ENCODE results near the gene GRIN2A. TPM values are rescaled to one million over a fixed set of nuclear protein-coding genes. Genes with fewer than 3 reads are reported as not detected.

Gene GRIN2A
- total and polyA plus RNA-seq, 2 of the 8 experiments (the other 6 are each of a cell fraction or from before 2014, with no cell fraction given), result 0.18 to 1.8 TPM

GRCh38 chr16:9813665-9814064 lies 368.6 kb downstream of the GRIN2A start:
- Histone ChIP-seq H3K9ac (replicated peaks in 1 of 4; ENCODE audit: extremely low read depth in 1 of 4, low read depth in 3 of 4, low read length in 3 of 4) (no peak overlapping the region), H3K4ac (replicated peaks; ENCODE audit: insufficient read length, low read depth, low read length) (no peak overlapping the region), H3K56ac (replicated peaks; ENCODE audit: insufficient read length, low read depth, low read length) (no peak overlapping the region), H3K4me1 (replicated peaks in 1 of 4; ENCODE audit: control insufficient read depth in 3 of 4, insufficient read depth in 4 of 4, low read length in 3 of 4) (peaks cover 10 to 19% (median 15%) of the 10 kb centered on the region in 4 experiments), H3K79me2 (ENCODE audit: control insufficient read depth in 1 of 2, insufficient read depth in 2 of 2, low read length in 2 of 2) (no peaks in the 10 kb centered on the region), H2BK5ac (ENCODE audit: low read depth, low read length) (no peak overlapping the region), H3K27ac (ENCODE audit: low read depth, low read length) (no peak overlapping the region), H3K23me2 (ENCODE audit: low read depth, low read length) (no peaks in the 10 kb centered on the region), H2BK20ac (ENCODE audit: low read length) (no peak overlapping the region), H2AK5ac (ENCODE audit: low read depth, low read length) (no peak overlapping the region), H2BK15ac (ENCODE audit: low read length) (no peak overlapping the region), H3K36me3 (ENCODE audit: control insufficient read depth in 2 of 4, insufficient read depth in 4 of 4, low read length in 3 of 4) (peaks cover 0 to 13% (median 2%) of the 10 kb centered on the region in 4 experiments; a peak in 1 of 8 replicates), H3K79me1 (ENCODE audit: low read depth, low read length) (no peaks in the 10 kb centered on the region), H4K5ac (ENCODE audit: insufficient read length, low read depth, low read length) (no peak overlapping the region), H4K91ac (replicated peaks; ENCODE audit: insufficient read length, low read length) (no peak overlapping the region), H2BK12ac (ENCODE audit: low read depth, low read length) (no peak overlapping the region), H2BK120ac (replicated peaks; ENCODE audit: low read depth, low read length) (no peak overlapping the region), H3K23ac (ENCODE audit: insufficient read length) (no peak overlapping the region), H3K4me3 (ENCODE audit: extremely low read depth in 1 of 4, insufficient read depth in 2 of 4, low read depth in 3 of 4, low read length in 4 of 4) (no peak overlapping the region), H3K18ac (ENCODE audit: extremely low read depth, low read length) (no peak overlapping the region), H3K4me2 (ENCODE audit: insufficient read depth in 1 of 2, low read depth in 2 of 2, low read length in 2 of 2) (no peak overlapping the region), H4K20me1 (replicated peaks in 1 of 2; ENCODE audit: control insufficient read depth in 1 of 2, insufficient read depth in 2 of 2, low read length in 2 of 2) (no peaks in the 10 kb centered on the region), H3K9me3 (ENCODE audit: insufficient read depth in 2 of 2, low read depth in 1 of 2, low read length in 1 of 2) (no peaks in the 10 kb centered on the region), H3K14ac (ENCODE audit: insufficient read length) (no peak overlapping the region), H3K27me3 (replicated peaks in 1 of 4; ENCODE audit: control insufficient read depth in 3 of 4, extremely low read depth in 1 of 4, insufficient read depth in 3 of 4, low read length in 3 of 4) (no peaks in the 10 kb centered on the region), H4K8ac (ENCODE audit: extremely low read depth, insufficient read depth, low read length) (no peak overlapping the region), H2AFZ (ENCODE audit: low read length) (no peak overlapping the region)
- DNase-seq (ENCODE audit: low read depth in 1 of 2, low spot score in 2 of 2) (no peak), FAIRE-seq (no peak)
- POLR2A ChIA-PET (ENCODE audit: partially characterized antibody), result interaction anchor here (0.7 to 1.2 kb wide), 2 partner anchors 34 to 37 kb away, joined by 3 read pairs; no protein-coding TSS in a partner anchor
- CTCF ChIA-PET (ENCODE audit: partially characterized antibody), result interaction anchor here (0.6 to 1.4 kb wide), 5 partner anchors 9 to 796 kb away, joined by 3 to 4 read pairs (median 3); no protein-coding TSS in a partner anchor
- WGBS, 2 experiments (ENCODE audit: extremely low coverage in 1 of 2, insufficient coverage in 1 of 2, insufficient read length in 1 of 2, insufficient replicate concordance in 2 of 2, low coverage in 1 of 2, low lambda C conversion rate in 2 of 2, missing lambda C conversion rate in 1 of 2), result 89% methylated on average over 4 of the region's 4 CpGs; no CpG with 5 or more reads in 1 of the 2 experiments
- TF ChIP-seq CREB1 (IDR thresholded peaks at IDR 0.05), result no peak
- TF ChIP-seq CTBP2 (IDR thresholded peaks at IDR 0.05; ENCODE audit: borderline replicate concordance, insufficient read depth, insufficient read length, low read length), result no peak
- no peak for TF ChIP-seq KDM4A (IDR thresholded peaks at IDR 0.05; ENCODE audit: low read depth, low read length, severe bottlenecking)
- TF ChIP-seq, protein P1, sequence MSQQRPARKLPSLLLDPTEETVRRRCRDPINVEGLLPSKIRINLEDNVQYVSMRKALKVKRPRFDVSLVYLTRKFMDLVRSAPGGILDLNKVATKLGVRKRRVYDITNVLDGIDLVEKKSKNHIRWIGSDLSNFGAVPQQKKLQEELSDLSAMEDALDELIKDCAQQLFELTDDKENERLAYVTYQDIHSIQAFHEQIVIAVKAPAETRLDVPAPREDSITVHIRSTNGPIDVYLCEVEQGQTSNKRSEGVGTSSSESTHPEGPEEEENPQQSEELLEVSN (IDR thresholded peaks at IDR 0.05), result no peak
- no peak for TF ChIP-seq RXRA (IDR thresholded peaks at IDR 0.05; ENCODE audit: insufficient read depth, low read depth, low read length)
- TF ChIP-seq CBX8 (IDR thresholded peaks at IDR 0.05; ENCODE audit: borderline replicate concordance, low read depth, low read length), result no peak
- no peak for TF ChIP-seq BRCA1 (IDR thresholded peaks at IDR 0.05; ENCODE audit: low read depth, low read length)
- no peak for TF ChIP-seq ATF2 (IDR thresholded peaks at IDR 0.05; ENCODE audit: low read length)
- TF ChIP-seq CHD2 (IDR thresholded peaks at IDR 0.05; ENCODE audit: low read length), result no peak
- no peak for TF ChIP-seq HDAC2 (IDR thresholded peaks at IDR 0.05; ENCODE audit: borderline replicate concordance in 1 of 2, low read depth in 2 of 2, low read length in 2 of 2)
- no peak for TF ChIP-seq PHF8 (conservative IDR thresholded peaks at IDR 0.05; ENCODE audit: low read depth, low read length)
